GM21528 (cell line): ENCODE data around the gene NSD2.

Source experiments
- ATAC-seq: cut with Tn5 transposase; IDR thresholded peaks from one replicate; pipeline ENCODE4 v1.9.1; 2021; ENCODE audit warnings: mild to moderate bottlenecking, moderate library complexity; ENCODE audit not compliant: unreplicated experiment, low FRiP score

NSD2 gene

DNA sequence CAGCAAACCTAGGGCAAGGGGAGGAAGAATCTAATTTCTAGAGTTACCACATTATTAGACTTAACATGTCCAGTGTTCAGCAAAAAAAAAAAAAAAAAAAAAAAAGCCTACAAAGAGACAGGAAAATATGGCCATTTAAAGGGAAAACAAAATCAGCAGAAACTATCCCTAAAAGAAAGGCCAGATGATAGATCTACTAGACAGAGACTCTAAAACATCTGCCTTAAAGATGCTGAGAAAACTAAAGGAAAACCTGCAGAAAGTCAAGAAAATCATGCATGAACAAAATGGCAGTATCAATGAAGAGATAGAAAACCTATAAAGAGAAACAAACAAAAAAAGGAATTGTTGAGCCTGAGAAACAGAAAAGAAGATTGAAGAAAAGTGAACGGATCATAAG, 93.8 kb downstream of the NSD2 start:
- ATAC-seq: no peak

DNA sequence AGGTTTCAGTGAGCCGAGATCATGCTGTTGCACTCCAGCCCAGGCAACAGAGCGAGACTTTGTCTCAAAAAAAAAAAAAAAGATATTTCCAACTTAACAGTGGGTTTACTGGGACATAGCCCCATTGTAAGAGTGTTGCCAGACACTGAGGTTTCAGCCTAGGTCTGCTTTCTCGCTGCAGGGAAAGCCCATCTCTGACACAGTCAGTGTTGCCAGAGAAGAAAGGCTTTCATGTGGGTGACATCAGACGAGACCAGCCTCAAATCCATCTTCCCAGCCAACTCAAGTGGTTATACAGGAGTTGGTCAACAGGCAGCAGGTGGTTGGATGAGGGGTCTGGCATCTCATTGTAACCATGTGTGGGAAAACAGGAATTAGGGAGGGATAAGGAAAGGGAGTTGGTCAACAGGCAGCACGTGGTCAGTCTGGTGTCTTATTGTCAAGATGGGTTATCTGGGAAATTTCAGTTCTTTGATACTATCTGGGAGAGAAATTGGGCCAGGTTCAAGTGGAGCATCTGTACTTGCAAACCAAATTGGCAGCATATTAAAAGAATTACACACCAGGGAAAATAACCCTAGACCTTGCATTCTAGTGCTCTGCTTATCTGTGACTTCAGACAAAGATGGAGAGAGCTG, 96.4 kb downstream of the NSD2 start:
- no peak for ATAC-seq

DNA sequence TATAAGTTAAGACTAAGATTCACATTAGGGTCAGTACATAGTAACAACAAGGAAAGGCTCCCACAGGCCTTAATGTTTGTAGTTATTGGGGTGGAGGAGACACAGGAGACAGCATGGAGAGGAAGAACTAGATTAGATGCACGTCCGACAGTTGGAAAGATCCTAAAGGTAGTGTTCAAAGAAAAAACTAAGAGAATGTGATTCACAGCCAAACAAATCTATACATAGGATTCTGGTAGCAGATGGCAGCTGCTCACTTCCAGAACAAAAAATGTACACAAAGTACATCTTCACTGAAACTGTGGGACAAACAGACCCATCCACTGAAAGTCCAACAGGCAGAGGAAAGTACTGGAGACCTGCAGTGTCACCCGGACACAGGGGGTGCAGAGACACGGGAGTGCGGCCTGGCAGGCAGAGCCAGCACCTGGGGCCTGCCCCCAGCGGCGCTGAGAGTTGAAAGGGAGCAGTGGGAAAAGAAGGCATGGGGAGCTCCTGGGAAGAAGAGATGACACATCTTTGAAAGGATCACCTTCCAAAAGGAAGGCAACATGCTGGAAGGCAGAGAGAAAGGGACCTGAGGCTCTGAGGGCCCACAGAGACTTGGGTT, 97.6 kb downstream of the NSD2 start:
- ATAC-seq: no peak

DNA sequence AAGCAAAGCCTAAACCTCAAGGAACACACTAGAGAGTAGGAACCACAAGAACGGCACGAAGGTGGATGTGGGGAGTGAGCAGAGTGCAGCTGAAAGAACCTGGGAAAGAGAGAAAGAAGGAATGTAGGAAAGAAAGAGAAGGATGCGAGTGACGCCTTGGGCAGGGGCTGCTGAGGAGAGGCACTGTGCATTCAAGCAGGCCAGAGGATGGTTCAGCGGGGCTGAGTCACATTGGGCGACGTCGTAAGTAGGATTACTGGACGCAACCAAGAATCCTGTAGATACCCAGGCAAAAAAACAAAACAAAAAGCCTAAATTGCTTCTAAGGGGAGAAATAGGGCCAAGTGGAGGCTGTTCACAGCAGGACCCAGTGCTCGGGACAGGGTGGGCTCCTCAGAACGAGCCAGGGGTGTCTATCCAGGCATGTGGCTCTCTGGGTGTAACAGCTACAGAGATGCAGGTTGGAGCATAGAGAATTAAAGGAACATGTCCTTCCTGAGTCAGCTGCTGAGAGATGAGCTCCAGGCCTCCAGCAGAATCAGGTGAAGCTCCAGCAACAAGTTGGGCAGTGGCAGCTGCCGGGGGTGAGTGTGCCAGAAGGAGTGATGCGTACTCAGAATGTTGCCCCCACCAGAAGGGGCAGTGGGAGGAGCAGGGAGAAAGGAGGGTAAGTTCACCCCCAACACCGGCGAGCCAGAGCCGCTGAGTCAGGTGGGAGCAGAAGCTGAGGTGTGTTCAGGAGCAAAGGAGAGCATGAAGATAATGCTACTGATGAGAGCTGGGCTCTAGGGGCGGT, 98.9 kb downstream of the NSD2 start:
- no peak for ATAC-seq

DNA sequence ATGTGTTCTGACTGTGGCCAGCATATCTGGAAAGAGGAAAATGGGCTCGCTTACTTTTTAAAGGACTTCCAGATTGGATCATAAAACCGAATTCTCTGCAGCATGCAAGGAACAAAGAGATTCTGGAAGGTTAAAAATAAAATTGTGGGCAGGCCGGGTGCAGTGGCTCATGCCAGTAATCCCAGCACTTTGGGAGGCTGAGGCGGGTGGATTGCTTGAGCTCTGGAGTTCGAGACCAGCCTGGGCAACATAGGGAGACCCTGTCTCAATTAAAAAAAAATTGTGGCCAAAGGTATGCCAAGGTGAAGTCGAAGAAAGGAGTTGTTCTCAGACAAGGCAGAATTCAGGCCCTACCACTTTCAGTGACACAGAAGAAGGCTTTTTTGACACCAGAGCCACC, 99.7 kb downstream of the NSD2 start:
- ATAC-seq: no peak

DNA sequence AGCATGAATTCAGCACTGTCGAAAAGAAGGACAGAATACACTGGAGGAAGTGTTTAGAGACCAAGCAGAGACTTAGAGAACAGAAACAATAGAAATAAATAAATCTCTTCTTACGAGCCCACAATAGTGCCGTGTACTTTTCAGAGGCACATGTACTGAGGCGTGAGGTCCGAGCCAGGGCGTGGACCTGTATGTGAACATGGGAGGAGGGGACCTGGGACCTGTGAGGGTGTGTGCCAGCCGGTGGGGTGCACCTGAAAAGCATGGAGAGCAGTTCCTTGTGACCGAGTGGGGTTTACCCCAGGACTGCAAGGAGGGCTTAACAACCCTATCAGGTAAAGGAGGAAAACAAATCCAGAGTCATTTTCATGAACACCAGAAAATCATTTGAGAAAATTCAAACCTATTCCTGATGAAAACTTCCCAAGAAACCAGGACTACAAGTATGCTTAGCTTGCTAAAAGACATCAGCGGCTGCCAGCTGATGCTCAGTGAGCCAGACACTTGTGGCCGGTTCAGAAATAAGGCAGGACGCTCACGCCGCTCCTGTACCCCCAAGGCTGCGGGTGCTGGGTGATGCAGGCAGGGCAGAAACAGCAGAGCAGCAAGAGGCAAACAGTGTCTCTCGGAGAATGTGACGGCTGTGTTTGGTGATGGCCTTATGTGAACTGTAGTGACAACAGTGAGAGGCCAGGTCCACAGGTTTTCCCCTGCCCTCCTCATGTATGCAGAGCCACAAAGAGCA, 100.4 kb downstream of the NSD2 start:
- no peak for ATAC-seq

DNA sequence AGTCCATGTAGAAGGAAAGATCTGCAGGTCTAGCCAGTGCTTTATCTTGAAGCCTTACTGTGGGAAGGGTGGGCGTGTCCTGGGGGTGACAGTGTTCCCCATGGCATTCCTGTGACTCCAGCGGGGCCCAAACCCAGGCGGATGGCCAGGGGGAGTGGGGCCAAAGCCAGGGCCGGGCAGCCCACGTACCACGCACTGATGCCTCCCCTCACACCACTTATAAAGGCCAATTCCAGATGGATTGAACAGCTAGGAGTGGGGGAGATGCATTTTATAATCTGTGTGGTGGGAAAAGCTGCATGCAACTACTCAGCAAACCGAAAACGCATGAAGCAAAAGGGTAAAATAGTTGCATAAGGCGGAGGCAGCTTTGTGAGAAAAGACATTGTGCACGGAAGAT, 101.2 kb downstream of the NSD2 start:
- ATAC-seq: no peak

DNA sequence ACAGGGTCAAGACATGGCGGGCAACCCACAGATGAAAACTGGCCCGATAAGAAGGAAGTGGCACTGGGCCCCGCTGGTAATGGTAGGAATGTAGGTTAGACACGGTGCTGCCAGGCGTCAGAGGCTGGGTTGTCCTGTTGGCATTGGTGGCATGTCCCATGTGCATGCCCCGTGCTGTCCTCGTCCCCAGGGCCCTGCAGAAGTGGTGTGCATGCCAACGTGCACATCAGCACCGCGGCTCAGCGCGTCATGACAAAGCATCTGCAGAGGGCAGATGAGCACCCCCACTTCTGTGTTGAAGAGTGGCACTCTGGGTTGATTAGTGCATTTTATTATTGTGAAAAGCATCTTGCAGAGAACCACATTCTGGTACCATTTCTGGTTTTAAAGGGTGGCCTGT, 102.0 kb downstream of the NSD2 start:
- ATAC-seq: no peak

DNA sequence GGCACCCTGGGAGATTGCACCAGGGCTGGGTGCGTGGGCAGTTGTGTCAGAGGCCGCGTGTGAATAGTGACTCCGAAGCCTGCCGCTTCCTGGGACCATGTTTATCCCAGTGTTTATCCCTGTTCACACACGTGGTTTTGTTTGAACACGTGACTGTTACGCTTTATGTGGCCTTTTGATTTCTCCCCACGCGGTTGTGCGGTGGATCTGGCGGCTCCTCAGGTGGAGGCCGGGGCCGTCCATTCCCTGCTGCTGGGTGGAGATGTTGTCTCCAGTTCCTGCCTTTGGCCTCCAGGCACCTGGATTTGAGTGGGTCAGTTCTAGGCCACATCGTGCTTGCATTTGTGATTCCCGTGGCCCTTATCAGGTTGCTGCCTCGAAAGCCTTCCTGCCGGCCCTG, 102.5 kb downstream of the NSD2 start:
- no peak for ATAC-seq

DNA sequence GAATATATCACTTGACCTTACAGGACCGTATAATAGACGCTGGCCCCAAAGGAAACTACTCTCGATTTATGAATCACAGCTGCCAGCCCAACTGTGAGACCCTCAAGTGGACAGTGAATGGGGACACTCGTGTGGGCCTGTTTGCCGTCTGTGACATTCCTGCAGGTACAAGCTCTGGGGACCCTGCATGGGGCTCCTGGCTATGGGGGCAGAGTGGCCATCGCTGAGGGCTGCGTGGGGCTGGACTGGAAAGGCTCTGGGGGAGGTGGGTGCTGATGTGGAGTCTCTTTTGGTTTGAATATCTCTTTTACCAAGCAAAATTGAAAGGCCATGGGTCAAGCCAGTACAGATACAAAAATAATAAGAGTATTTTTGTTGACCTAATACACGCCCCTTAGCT, 103.6 kb downstream of the NSD2 start:
- ATAC-seq: no peak

DNA sequence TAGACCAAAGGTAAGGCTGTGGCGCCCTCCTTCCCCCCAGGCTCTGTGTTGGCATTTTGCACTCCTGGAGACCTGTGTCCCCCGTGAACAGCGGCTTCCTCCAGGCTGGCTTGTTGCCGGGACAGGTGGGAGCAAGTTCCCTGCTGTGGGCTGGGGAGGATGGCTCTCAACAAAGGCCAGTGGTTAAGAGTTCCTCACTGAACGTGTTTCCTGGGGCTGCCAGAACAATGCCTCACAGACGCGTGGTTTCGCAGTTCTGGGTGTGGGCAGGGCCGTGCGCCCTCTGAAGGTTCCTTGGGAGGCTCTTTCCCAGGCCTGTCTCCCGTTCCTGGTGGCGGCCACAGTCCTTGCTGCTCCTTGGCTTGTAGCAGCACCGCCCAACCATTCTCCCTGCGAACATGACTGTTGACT, 104.2 kb downstream of the NSD2 start:
- no peak for ATAC-seq

DNA sequence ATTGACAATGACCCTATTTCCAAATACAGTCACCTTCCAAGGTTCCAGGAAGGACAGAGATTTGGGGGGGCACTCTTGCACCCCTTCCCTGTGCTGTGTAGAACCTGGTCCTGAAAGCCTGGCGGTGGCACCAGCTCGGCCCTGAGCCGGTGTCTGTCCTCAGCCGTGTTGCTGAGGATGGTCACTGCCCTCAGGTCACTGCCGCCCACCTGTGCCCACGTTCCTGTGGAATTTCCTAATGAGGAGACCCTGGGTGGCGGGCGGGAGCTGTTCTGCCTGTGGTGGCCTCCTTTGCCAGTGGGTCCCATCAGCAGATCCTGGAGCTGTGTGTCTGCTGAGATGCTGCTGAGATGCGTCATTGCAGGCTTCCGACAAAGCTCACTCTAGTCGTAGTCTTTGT, 104.7 kb downstream of the NSD2 start:
- ATAC-seq: no peak

DNA sequence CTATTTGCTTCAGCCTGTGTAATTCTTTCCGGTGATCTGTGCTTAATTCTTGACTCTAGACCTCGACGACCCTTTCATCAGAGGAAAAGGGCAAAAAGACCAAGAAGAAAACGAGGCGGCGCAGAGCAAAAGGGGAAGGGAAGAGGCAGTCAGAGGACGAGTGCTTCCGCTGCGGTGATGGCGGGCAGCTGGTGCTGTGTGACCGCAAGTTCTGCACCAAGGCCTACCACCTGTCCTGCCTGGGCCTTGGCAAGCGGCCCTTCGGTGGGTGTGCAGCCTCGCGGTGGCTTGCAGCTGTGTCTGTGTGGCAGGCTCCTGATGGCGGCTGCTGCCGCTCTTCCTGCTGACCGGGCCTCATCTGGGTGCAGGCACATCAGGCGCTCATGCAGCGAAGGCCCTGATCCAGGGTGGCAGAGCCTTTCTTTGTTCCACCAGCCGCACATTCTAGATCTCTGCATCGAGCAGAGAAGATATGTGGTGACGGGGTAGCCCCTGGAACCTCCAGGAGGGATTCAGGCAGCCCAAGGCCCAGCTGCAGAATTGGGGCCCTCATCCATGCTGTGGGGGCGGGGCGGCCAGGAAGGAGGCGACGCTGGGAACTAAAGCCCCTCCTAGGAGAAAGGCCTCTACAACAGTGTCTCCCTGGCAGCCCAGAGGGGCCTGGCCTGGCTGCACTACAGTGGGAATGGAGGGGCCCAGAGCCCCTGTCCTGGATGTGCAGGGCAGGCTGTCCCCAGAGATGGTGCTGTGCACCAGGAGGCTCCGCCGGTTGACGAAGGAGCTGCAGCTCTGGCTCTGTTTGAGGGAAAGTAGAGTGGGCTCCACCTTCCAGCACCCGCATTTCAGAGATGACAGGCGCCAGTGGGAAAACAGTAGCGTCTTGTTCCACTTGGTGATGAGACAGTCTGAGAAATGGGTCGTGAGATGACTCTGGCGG, 105.5 kb downstream of the NSD2 start:
- ATAC-seq: no peak

DNA sequence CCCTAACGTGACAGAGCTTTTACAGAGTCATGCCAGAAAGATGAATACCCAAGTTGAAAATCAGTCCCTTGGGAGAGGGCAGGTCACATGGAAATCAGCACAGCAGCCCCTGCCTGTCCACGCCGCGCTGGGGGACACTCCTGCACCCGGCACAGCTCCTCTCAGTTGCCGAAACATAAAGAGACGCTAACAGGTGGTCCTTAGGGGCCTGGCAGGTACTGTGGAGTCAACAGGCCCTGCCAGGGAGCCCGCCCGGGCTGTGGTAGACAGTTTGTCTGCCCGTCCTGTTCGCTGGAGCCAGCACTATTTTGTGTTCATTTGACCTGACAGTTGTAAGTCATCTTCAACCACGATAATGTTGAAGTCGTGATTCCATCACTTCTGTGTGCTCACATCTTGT, 107.0 kb downstream of the NSD2 start:
- ATAC-seq: no peak

DNA sequence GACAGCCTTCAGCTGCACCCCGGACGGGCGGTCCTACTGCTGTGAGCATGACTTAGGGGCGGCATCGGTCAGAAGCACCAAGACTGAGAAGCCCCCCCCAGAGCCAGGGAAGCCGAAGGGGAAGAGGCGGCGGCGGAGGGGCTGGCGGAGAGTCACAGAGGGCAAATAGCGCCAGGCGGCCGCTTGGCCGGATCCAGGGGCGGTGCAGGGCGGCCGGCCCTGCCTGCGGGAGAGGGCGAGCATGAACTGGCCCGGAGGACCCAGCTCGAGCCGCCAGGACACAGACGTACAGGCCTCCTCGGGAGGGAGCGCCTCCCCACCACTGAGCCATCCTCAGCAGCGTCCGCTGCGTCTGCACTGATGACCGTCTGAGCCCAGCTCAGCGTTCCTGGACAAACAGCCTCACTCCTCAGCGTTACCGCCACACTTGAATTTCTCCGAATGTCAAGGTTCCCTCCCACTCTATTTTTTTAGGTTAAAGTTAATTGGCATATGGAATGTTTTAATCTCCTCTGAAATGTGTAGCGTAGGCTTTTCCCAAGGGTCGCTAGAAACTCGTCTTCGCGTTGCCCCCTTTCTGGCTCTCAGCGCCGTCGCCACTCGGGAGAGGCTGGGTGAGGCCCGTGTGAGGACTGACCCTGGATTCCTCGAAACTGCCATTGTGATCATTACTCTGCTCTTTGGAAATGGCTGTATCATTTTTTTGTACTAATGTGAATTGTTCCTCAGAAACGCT, 107.7 kb downstream of the NSD2 start:
- ATAC-seq: no peak

DNA sequence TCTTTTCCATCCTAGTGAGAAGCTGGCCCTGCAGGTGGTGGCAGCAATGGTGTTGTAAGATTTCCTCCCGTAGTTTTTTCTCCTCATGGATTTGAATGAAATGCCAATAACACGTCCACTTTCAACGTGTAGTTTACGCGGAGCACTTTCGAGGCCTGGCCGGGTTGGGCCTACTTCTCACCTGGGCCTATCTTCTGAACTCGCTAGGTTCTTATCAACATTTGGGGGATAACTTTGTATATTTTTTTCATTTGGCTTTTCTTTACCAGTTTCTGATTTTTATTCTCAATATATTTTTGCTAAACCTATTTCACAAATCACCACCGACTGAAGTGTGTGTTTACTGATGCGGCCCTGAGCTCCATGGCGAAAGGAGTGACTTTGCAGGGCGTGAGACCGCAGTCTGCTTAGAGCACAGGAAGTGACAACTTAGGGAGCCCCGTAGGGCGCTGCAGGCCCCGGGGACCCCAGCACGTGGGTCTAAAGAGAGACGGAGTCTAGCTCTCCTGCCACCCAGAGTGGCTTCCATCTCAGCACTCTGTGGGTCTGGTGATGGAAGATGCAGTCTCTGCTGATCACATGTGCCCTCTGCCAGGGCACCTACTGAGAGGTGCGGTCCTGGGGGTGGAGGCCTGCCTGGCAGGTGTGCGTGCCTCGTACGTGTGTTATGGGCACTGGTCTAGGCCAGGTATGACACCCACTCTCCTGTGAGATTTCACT, 108.4 kb downstream of the NSD2 start:
- ATAC-seq: no peak

DNA sequence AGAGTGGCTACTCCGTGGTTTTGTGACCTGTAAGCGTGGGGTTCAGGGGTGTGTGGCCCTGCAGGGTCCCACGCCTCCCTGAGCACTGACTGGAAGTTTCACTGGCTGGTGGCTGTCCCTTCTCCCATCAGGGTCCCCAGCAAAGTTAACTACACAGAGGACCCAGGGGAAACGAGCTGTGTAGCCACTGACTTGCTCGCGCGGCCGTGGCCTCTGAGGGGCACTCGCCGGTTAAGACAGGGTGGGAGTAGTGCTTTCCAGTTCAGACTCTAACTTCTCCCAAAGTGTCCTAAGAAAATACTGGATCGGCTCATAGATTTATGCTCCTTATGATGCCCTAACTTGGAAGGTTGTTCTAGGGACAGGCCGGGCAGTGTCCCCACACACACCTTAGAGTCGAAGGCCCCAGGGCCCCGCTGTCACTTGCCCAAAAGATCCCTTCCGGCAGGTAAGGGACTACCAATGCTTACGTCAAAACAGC, 109.4 kb downstream of the NSD2 start:
- no peak for ATAC-seq

DNA sequence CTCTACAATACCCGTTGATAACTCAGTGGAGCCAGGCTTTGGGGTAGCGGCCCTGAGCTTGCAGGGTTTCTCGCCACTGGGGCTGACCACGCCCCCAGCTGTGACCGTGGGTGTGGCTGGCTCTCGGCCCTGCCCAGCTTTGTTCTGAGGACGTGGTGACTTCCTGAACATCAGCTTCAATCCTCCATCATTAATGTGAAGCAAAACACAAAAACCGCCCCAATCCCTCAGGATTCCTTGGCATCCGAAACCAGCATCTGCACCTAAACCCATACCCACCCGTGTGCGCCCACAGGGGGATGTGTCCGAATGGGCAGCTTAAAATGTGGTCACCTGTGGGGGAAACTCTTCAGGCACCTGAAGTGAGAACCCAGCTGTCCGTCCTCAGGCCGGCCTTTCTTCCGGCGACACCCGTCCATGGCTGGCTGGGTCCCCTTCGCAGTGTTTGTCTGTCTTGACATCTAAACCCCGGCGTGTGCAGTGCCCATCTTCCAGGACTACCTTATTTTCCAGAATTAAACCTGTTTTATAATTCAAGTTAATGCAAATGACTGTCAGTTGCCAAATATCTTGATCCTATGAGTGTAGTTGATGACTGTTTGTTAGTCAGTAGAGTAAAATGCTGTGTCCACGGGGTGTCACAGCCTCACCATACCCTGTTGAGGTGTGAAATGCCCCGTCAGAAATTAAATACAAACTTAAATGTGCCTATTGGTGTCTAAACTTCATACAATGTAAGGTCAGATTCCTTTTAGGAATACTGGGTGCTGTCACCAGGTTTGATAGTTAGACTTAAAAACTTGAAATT, 110.3 kb downstream of the NSD2 start:
- ATAC-seq: no peak
